ENCODE results near the gene AGTRAP. TPM values are rescaled to one million over a fixed set of nuclear protein-coding genes. Genes with fewer than 3 reads are reported as not detected.

AGTRAP gene
- total and polyA plus RNA-seq, 2 of the 8 experiments (the other 6 are each of a cell fraction or from before 2014, with no cell fraction given) = 69.7 to 192 TPM

- 96% methylated on average over 14 of the region's 15 CpGs; no CpG with 5 or more reads in 1 of the 2 experiments for WGBS, 2 experiments (ENCODE audit: extremely low coverage in 1 of 2, insufficient coverage in 1 of 2, insufficient read length in 1 of 2, insufficient replicate concordance in 2 of 2, low coverage in 1 of 2, low lambda C conversion rate in 2 of 2, missing lambda C conversion rate in 1 of 2)
- ChIA-PET POLR2A (ENCODE audit: partially characterized antibody) (interaction anchor here (1.2 to 2.4 kb wide), 6 partner anchors 9 to 103 kb away, joined by 3 to 9 read pairs (median 4); partner anchors contain the start of gene DRAXIN), CTCF (ENCODE audit: partially characterized antibody) (interaction anchor here (0.7 to 1.2 kb wide), 3 partner anchors 8 to 104 kb away, joined by 3 to 6 read pairs (median 3); no protein-coding TSS in a partner anchor)
- Histone ChIP-seq H4K20me1 (replicated peaks in 1 of 2; ENCODE audit: control insufficient read depth in 1 of 2, insufficient read depth in 2 of 2, low read length in 2 of 2) (peaks cover 0 to 5% of the 10 kb centered on the region in 2 experiments), H3K4me1 (replicated peaks in 1 of 4; ENCODE audit: control insufficient read depth in 3 of 4, insufficient read depth in 4 of 4, low read length in 3 of 4) (no peaks in the 10 kb centered on the region), H3K9ac (replicated peaks in 1 of 4; ENCODE audit: extremely low read depth in 1 of 4, low read depth in 3 of 4, low read length in 3 of 4) (no peak overlapping the region), H3K36me3 (ENCODE audit: control insufficient read depth in 2 of 4, insufficient read depth in 4 of 4, low read length in 3 of 4) (peaks cover 9 to 21% (median 11%) of the 10 kb centered on the region in 4 experiments; a peak in 5 of 8 replicates), H4K91ac (replicated peaks; ENCODE audit: insufficient read length, low read length) (no peak overlapping the region), H3K79me1 (ENCODE audit: low read depth, low read length) (no peaks in the 10 kb centered on the region; the same call in 1 of the 2 replicates), H3K14ac (ENCODE audit: insufficient read length) (no peak overlapping the region), H4K5ac (ENCODE audit: insufficient read length, low read depth, low read length) (no peak overlapping the region), H3K27me3 (replicated peaks in 1 of 4; ENCODE audit: control insufficient read depth in 3 of 4, extremely low read depth in 1 of 4, insufficient read depth in 3 of 4, low read length in 3 of 4) (no peaks in the 10 kb centered on the region), H3K27ac (ENCODE audit: low read depth, low read length) (no peak overlapping the region), H2BK12ac (ENCODE audit: low read depth, low read length) (no peak overlapping the region), H3K4me2 (ENCODE audit: insufficient read depth in 1 of 2, low read depth in 2 of 2, low read length in 2 of 2) (no peak overlapping the region), H3K79me2 (ENCODE audit: control insufficient read depth in 1 of 2, insufficient read depth in 2 of 2, low read length in 2 of 2) (no peaks in the 10 kb centered on the region), H4K8ac (ENCODE audit: extremely low read depth, insufficient read depth, low read length) (no peak overlapping the region), H3K4ac (replicated peaks; ENCODE audit: insufficient read length, low read depth, low read length) (no peak overlapping the region), H3K56ac (replicated peaks; ENCODE audit: insufficient read length, low read depth, low read length) (no peak overlapping the region), H2AFZ (ENCODE audit: low read length) (no peak overlapping the region), H3K4me3 (ENCODE audit: extremely low read depth in 1 of 4, insufficient read depth in 2 of 4, low read depth in 3 of 4, low read length in 4 of 4) (no peak overlapping the region), H2BK20ac (ENCODE audit: low read length) (no peak overlapping the region), H2BK15ac (ENCODE audit: low read length) (no peak overlapping the region), H3K23ac (ENCODE audit: insufficient read length) (no peak overlapping the region), H3K23me2 (ENCODE audit: low read depth, low read length) (no peaks in the 10 kb centered on the region), H2AK5ac (ENCODE audit: low read depth, low read length) (no peak overlapping the region), H3K9me3 (ENCODE audit: insufficient read depth in 2 of 2, low read depth in 1 of 2, low read length in 1 of 2) (no peaks in the 10 kb centered on the region), H3K18ac (ENCODE audit: extremely low read depth, low read length) (no peak overlapping the region), H2BK120ac (replicated peaks; ENCODE audit: low read depth, low read length) (no peak overlapping the region), H2BK5ac (ENCODE audit: low read depth, low read length) (no peak overlapping the region)
- no peak for TF ChIP-seq RFX5 (IDR thresholded peaks at IDR 0.05; ENCODE audit: borderline replicate concordance, low read depth, low read length)
- TF ChIP-seq TAF7 (optimal IDR thresholded peaks at IDR 0.05; ENCODE audit: borderline replicate concordance, low read depth, low read length) = no peak
- no peak for TF ChIP-seq CREB1 (IDR thresholded peaks at IDR 0.05)
- no peak for TF ChIP-seq BACH1 (IDR thresholded peaks at IDR 0.05; ENCODE audit: low read length)
- TF ChIP-seq ZNF274 (IDR thresholded peaks at IDR 0.05; ENCODE audit: borderline replicate concordance, extremely low read depth, low read length) = no peak
- TF ChIP-seq CTBP2 (IDR thresholded peaks at IDR 0.05; ENCODE audit: borderline replicate concordance, insufficient read depth, insufficient read length, low read length) = no peak
- TF ChIP-seq CBX8 (IDR thresholded peaks at IDR 0.05; ENCODE audit: borderline replicate concordance, low read depth, low read length) = no peak
- no peak for TF ChIP-seq TCF12 (IDR thresholded peaks at IDR 0.05; ENCODE audit: low read depth, low read length)
- TF ChIP-seq ATF3 (IDR thresholded peaks at IDR 0.05; ENCODE audit: insufficient read depth, low read depth, low read length) = no peak
- TF ChIP-seq NRF1 (IDR thresholded peaks at IDR 0.05; ENCODE audit: low read depth, low read length) = no peak
- FAIRE-seq = no peak
- DNase-seq (ENCODE audit: low read depth in 1 of 2, low spot score in 2 of 2) = no peak
Observed at GRCh38 chr1:11793819-11794218, 57.9 kb downstream of the AGTRAP start.

All from H1 (cell line).